Caco-2 (cell line): Measurements from ENCODE around the gene TMEM54. TPM values are rescaled to one million over a fixed set of nuclear protein-coding genes. Genes with fewer than 3 reads are reported as not detected.

Experiments
- BruUV-seq: library from RNA; stranded (reverse); fragments of 400-500 nt; replicated peaks from 2 replicates; lab custom pipeline; 2021; lab: Mats Ljungman, UMichigan
- CTCF ChIA-PET: fragments of 300-600 bp; sonication (Branson Sonifier 250); formaldehyde crosslinking; loops from one replicate; lab custom pipeline; 2022; ENCODE audit warnings: antibody characterized with exemption; lab: Charles Lee
- POLR2A ChIA-PET: fragments of 300-600 bp; sonication (Branson Sonifier 250); formaldehyde crosslinking; loops from one replicate; lab custom pipeline; 2022; ENCODE audit warnings: antibody characterized with exemption; lab: Charles Lee
- DNase-seq, 2 experiments: peaks; one replicate each; pipeline versions ENCODE4 v3.0.0 to v3.0.0-alpha.2; 2020 to 2022
- H3K27me3 ChIP-seq: replicated peaks from 2 replicates; pipeline ENCODE4 v1.6.0; 2011; ENCODE audit warnings: low read length; ENCODE audit not compliant: control insufficient read depth, insufficient read depth
- H3K36me3 ChIP-seq: 2 replicates; pipeline ENCODE4 v1.5.1; 2011; ENCODE audit warnings: low read length; ENCODE audit not compliant: control insufficient read depth, insufficient read depth
- H3K4me1 ChIP-seq: fragments of 250-450 bp; sonication (Bioruptor Pico); 2 replicates; pipeline ENCODE4 v1.5.1; 2020; ENCODE audit warnings: mild to moderate bottlenecking
- H3K4me3 ChIP-seq: 2 replicates; pipeline ENCODE4 v1.5.1; 2011; ENCODE audit warnings: low read depth, mild to moderate bottlenecking, control low read depth, low read length
- H3K9me3 ChIP-seq: fragments of 250-450 bp; sonication (Bioruptor Pico); 2 replicates; pipeline ENCODE4 v1.5.1; 2020; ENCODE audit warnings: mild to moderate bottlenecking, moderate library complexity
- H3K27ac Mint-ChIP-seq: one replicate; pipeline ENCODE4 v1.8.0; 2022; ENCODE audit warnings: mixed read lengths; ENCODE audit not compliant: unreplicated experiment
- H3K27me3 Mint-ChIP-seq: one replicate; pipeline ENCODE4 v1.8.0; 2022; ENCODE audit warnings: mixed read lengths; ENCODE audit not compliant: insufficient read depth, unreplicated experiment
- H3K36me3 Mint-ChIP-seq: one replicate; pipeline ENCODE4 v1.8.0; 2022; ENCODE audit warnings: mild to moderate bottlenecking, mixed read lengths; ENCODE audit not compliant: insufficient read depth, unreplicated experiment
- H3K4me1 Mint-ChIP-seq: one replicate; pipeline ENCODE4 v1.8.0; 2022; ENCODE audit warnings: low read depth, mixed read lengths; ENCODE audit not compliant: unreplicated experiment
- H3K4me3 Mint-ChIP-seq: one replicate; pipeline ENCODE4 v1.8.0; 2022; ENCODE audit warnings: mild to moderate bottlenecking, moderate library complexity, mixed read lengths; ENCODE audit not compliant: unreplicated experiment
- H3K9me3 Mint-ChIP-seq: one replicate; pipeline ENCODE4 v1.8.0; 2022; ENCODE audit warnings: mixed read lengths; ENCODE audit not compliant: unreplicated experiment
- CTCF ChIP-seq, 2 experiments: fragments of 200-600 bp in 1 of 2; IDR thresholded peaks; 1 replicate in 1 of 2; 2 replicates in 1 of 2; pipeline versions ENCODE4 v1.5.1 to v1.8.0; 2011 to 2022; ENCODE audit warnings: antibody characterized with exemption in 1 of 2, control low read depth in 1 of 2, inconsistent platforms in 1 of 2, low read depth in 1 of 2, low read length in 1 of 2, mild to moderate bottlenecking in 1 of 2, moderate library complexity in 1 of 2; ENCODE audit not compliant: insufficient read depth in 1 of 2, severe bottlenecking in 1 of 2, unreplicated experiment in 1 of 2
- intact Hi-C: fragments of 100-400 bp; cut with micrococcal nuclease; formaldehyde crosslinking; loops from one replicate; pipeline ENCODE4 v1.10.0; 2022; ENCODE audit not compliant: unreplicated experiment
- total RNA-seq: library from RNA; stranded (reverse); gene quantifications from 2 replicates; pipeline ENCODE4 v1.2.3, GENCODE V29; 2022

TMEM54 gene
- total RNA-seq, 1 experiment from 2014 or later, result 50.1 TPM

- Histone ChIP-seq H3K36me3 (no peaks in the 10 kb centered on the region), H3K27me3 (no peaks in the 10 kb centered on the region), H3K4me3 (no peak overlapping the region), H3K9me3 (no peaks in the 10 kb centered on the region), H3K4me1 (no peaks in the 10 kb centered on the region)
- Mint-ChIP-seq H3K27me3 (no peaks in the 10 kb centered on the region), H3K36me3 (no peaks in the 10 kb centered on the region), H3K27ac (no peak overlapping the region), H3K9me3 (no peaks in the 10 kb centered on the region), H3K4me3 (no peak overlapping the region), H3K4me1 (no peaks in the 10 kb centered on the region)
- ChIA-PET CTCF (interaction anchor here (0.6 kb wide), 1 partner anchor 109 kb away, joined by 5 read pairs; no protein-coding TSS in a partner anchor), POLR2A (interaction anchor here (0.6 kb wide), 1 partner anchor 217 kb away, joined by 7 read pairs; no protein-coding TSS in a partner anchor)
- DNase-seq, result no peak
- intact Hi-C loops, result no loop called here
- TF ChIP-seq CTCF (IDR thresholded peaks at IDR 0.05; ENCODE audit: insufficient read depth in 1 of 2, low read depth in 1 of 2, low read length in 1 of 2, severe bottlenecking in 1 of 2, unreplicated experiment in 1 of 2), result no peak
- BruUV-seq, result no TSS peak
Measured at GRCh38 chr1:32898958-32899357, 2.2 kb downstream of the TMEM54 start.

GRCh38 chr1:32898056-32898455 is 3.1 kb downstream of the TMEM54 start:
- Histone ChIP-seq H3K27me3 (no peaks in the 10 kb centered on the region), H3K9me3 (no peaks in the 10 kb centered on the region), H3K4me3 (no peak overlapping the region), H3K36me3 (no peaks in the 10 kb centered on the region), H3K4me1 (no peaks in the 10 kb centered on the region)
- Mint-ChIP-seq H3K36me3 (peaks cover 4% of the 10 kb centered on the region), H3K4me3 (no peak overlapping the region), H3K27me3 (no peaks in the 10 kb centered on the region), H3K27ac (no peak overlapping the region), H3K9me3 (no peaks in the 10 kb centered on the region), H3K4me1 (no peaks in the 10 kb centered on the region)
- TF ChIP-seq CTCF (IDR thresholded peaks at IDR 0.05; ENCODE audit: insufficient read depth in 1 of 2, low read depth in 1 of 2, low read length in 1 of 2, severe bottlenecking in 1 of 2, unreplicated experiment in 1 of 2), result no peak
- ChIA-PET CTCF (no interaction called here), POLR2A (no interaction called here)
- no TSS peak for BruUV-seq
- intact Hi-C loops, result no loop called here
- no peak for DNase-seq

- intact Hi-C loops, result no loop called here
- H3K36me3 Mint-ChIP-seq, result peaks cover 6% of the 10 kb centered on the region
- no peak for TF ChIP-seq CTCF (IDR thresholded peaks at IDR 0.05; ENCODE audit: insufficient read depth in 1 of 2, low read depth in 1 of 2, low read length in 1 of 2, severe bottlenecking in 1 of 2, unreplicated experiment in 1 of 2)
- H3K27me3 Mint-ChIP-seq, result no peaks in the 10 kb centered on the region
- no peak overlapping the region for H3K27ac Mint-ChIP-seq
- no peaks in the 10 kb centered on the region for H3K27me3 ChIP-seq
- no peak overlapping the region for H3K4me3 ChIP-seq
- CTCF ChIA-PET, result interaction anchor here (0.9 kb wide), 1 partner anchor 10 kb away, joined by 3 read pairs; no protein-coding TSS in a partner anchor
- H3K4me1 ChIP-seq, result no peaks in the 10 kb centered on the region
- BruUV-seq, result no TSS peak
- peaks cover 4% of the 10 kb centered on the region for H3K4me1 Mint-ChIP-seq
- H3K36me3 ChIP-seq, result no peaks in the 10 kb centered on the region
- H3K4me3 Mint-ChIP-seq, result no peak overlapping the region
- no peak for DNase-seq
- H3K9me3 ChIP-seq, result no peaks in the 10 kb centered on the region
- H3K9me3 Mint-ChIP-seq, result no peaks in the 10 kb centered on the region
- POLR2A ChIA-PET, result no interaction called here
Measured at GRCh38 chr1:32897082-32898049, 3.8 kb downstream of the TMEM54 start.
